Measurements from ENCODE around the gene LPAR2.

DNA sequence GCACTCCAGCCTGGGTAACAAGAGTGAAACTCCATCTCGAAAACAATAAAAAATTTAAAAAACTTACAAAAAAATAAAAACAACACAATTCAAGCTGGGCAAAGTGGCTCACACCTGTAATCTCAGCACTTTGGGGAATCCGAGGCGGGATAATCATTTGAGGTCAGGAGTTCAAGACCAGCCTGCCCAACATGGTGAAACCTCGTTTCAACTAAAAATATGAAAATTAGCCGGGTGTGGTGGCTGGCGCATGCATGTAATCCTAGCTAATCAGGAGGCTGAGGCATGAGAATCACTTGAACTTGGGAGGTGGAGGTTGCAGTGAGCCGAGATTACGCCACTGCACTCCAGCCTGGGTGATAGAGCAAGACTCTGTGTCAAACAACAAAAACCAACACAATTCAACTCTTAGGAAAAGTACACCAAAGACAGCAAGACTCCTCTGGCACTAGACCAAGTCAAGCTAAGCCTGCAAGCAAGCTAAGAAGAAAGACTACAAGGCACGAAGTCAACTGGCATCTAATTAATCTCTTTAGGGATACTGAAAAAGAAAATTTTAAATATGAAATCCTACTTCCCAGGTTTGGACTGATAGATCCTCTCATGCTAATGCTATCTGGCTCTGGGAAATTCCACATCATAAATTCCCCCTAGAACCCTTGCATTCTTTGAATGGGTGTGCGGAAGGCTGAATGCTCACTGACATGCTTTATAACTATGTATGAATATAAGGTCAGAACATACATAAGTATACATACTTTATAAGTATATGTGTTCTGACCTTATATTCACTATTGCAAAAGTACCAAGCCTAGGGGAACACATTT, 17.4 kb downstream of the LPAR2 start:
- TF ChIP-seq, protein P1, sequence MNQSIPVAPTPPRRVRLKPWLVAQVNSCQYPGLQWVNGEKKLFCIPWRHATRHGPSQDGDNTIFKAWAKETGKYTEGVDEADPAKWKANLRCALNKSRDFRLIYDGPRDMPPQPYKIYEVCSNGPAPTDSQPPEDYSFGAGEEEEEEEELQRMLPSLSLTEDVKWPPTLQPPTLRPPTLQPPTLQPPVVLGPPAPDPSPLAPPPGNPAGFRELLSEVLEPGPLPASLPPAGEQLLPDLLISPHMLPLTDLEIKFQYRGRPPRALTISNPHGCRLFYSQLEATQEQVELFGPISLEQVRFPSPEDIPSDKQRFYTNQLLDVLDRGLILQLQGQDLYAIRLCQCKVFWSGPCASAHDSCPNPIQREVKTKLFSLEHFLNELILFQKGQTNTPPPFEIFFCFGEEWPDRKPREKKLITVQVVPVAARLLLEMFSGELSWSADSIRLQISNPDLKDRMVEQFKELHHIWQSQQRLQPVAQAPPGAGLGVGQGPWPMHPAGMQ (IDR thresholded peaks at IDR 0.05; ENCODE audit: borderline replicate concordance) = no peak
- TF ChIP-seq ATF2 (IDR thresholded peaks at IDR 0.05; ENCODE audit: low read length) (no peak), CREB1 (IDR thresholded peaks at IDR 0.05; ENCODE audit: low read depth) (no peak)

All from GM12878 (cell line).